ENCODE measurements around the gene RNF112. TPM values are rescaled to one million over a fixed set of nuclear protein-coding genes. Genes with fewer than 3 reads are reported as not detected.

The RNF112 gene
- polyA plus RNA-seq, 3 donors = 0.57 TPM; not detected in 2

GRCh38 chr17:19363114-19363438 is 48.0 kb upstream of the RNF112 start:
- TF ChIP-seq, protein P1, sequence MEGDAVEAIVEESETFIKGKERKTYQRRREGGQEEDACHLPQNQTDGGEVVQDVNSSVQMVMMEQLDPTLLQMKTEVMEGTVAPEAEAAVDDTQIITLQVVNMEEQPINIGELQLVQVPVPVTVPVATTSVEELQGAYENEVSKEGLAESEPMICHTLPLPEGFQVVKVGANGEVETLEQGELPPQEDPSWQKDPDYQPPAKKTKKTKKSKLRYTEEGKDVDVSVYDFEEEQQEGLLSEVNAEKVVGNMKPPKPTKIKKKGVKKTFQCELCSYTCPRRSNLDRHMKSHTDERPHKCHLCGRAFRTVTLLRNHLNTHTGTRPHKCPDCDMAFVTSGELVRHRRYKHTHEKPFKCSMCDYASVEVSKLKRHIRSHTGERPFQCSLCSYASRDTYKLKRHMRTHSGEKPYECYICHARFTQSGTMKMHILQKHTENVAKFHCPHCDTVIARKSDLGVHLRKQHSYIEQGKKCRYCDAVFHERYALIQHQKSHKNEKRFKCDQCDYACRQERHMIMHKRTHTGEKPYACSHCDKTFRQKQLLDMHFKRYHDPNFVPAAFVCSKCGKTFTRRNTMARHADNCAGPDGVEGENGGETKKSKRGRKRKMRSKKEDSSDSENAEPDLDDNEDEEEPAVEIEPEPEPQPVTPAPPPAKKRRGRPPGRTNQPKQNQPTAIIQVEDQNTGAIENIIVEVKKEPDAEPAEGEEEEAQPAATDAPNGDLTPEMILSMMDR (IDR thresholded peaks at IDR 0.05) = peak; percentile 55
- Histone ChIP-seq H3K27me3 (ENCODE audit: control insufficient read depth in 2 of 2, insufficient read depth in 2 of 2, low read length in 2 of 2) (peaks cover 0 to 31% of the 10 kb centered on the region in 2 donors), H3K4me3 (replicated peaks in 1 of 3; ENCODE audit: low read depth in 2 of 3, low read length in 3 of 3) (peak overlapping the region in 2 of 3 experiments; percentile 71 to 77), H3K27ac (ENCODE audit: low read depth in 1 of 2, low read length in 2 of 2) (no peak overlapping the region), H3K4me1 (ENCODE audit: control insufficient read depth in 1 of 2, insufficient read depth in 2 of 2, low read length in 2 of 2) (peaks cover 11 to 17% of the 10 kb centered on the region in 2 donors), H3K9me3 (replicated peaks in 1 of 2; ENCODE audit: control insufficient read depth in 1 of 2, insufficient read depth in 1 of 2, low read length in 2 of 2) (no peaks in the 10 kb centered on the region), H3K9ac (ENCODE audit: insufficient read depth, low read length, poor library complexity, severe bottlenecking) (peak overlapping the region; percentile 23), H3K4me2 (replicated peaks; ENCODE audit: extremely low read depth, low read length, poor library complexity, severe bottlenecking) (peak overlapping the region; percentile 77), H2AFZ (ENCODE audit: insufficient read depth, low read depth, low read length, poor library complexity, severe bottlenecking) (peak overlapping the region; percentile 89), H3K79me2 (ENCODE audit: insufficient read depth, low read length) (no peaks in the 10 kb centered on the region), H3K36me3 (replicated peaks in 1 of 2; ENCODE audit: control insufficient read depth in 1 of 2, insufficient read depth in 2 of 2, low read length in 2 of 2) (no peaks in the 10 kb centered on the region), H4K20me1 (ENCODE audit: insufficient read depth, low read length) (no peaks in the 10 kb centered on the region)
- Mint-ChIP-seq H3K9me3 (no peaks in the 10 kb centered on the region), H3K4me1 (peaks cover 17% of the 10 kb centered on the region), H3K27ac (peak overlapping the region in 3 of 7 donors; percentile 89 to 90 (median 89)), H3K36me3 (no peaks in the 10 kb centered on the region), H3K4me3 (no peak overlapping the region), H3K27me3 (ENCODE audit: low read depth in 3 of 3) (peaks cover 18 to 51% (median 40%) of the 10 kb centered on the region in 3 donors)
- 55% methylated on average over 12 of the region's 14 CpGs for WGBS (ENCODE audit: insufficient coverage)
- no peak for DNase-seq
- intact Hi-C loops (cut with micrococcal nuclease) = loop anchor here (1.0 to 10.0 kb wide), 5 partner anchors 16 to 404 kb away; partner anchors contain the start of genes ALDH3A2 (in 2 of the 2), MAPK7 (in 1 of the 2) and RNF112 (in 1 of the 2)

DNA sequence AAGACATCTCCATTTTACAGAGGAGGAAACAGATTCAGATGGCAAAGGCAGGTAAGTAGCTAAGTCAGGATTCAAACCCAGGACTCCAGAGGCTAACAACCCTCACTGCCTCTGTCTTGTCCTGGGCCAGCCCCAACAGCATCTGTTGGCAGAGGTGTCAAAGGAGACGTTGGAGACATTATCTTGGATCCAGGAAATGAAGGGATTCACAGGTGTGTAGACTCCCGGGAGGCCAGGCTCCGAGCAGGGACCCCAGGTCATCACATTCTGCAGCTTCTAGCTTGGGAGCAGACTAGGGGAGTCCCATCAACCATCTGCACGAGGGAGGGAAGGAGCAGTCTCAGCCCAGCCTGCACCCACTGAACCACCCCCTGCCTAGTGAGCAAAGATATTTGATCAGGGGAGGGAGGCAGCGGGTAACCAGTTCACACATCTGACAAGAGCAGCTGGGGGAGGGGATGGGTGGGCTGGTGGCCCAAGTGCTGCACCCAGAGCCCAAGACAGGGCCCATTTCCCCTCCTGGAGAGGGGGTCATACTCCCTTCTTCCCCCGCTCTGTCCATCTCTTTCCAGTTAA is 47.5 kb upstream of the RNF112 start:
- H3K4me2 ChIP-seq (replicated peaks; ENCODE audit: extremely low read depth, low read length, poor library complexity, severe bottlenecking) = no peak overlapping the region
- no peaks in the 10 kb centered on the region for H3K9me3 Mint-ChIP-seq
- WGBS (ENCODE audit: insufficient coverage) = 62% methylated on average over 4 of the region's 6 CpGs
- H3K27ac ChIP-seq (ENCODE audit: low read depth in 1 of 2, low read length in 2 of 2) = no peak overlapping the region
- peaks cover 16 to 22% of the 10 kb centered on the region in 2 donors for H3K4me1 ChIP-seq (ENCODE audit: control insufficient read depth in 1 of 2, insufficient read depth in 2 of 2, low read length in 2 of 2)
- no peak overlapping the region for H3K9ac ChIP-seq (ENCODE audit: insufficient read depth, low read length, poor library complexity, severe bottlenecking)
- no peaks in the 10 kb centered on the region for H4K20me1 ChIP-seq (ENCODE audit: insufficient read depth, low read length)
- H3K79me2 ChIP-seq (ENCODE audit: insufficient read depth, low read length) = no peaks in the 10 kb centered on the region
- no peaks in the 10 kb centered on the region for H3K36me3 Mint-ChIP-seq
- H3K4me1 Mint-ChIP-seq = peaks cover 22% of the 10 kb centered on the region
- H3K4me3 ChIP-seq (replicated peaks in 1 of 3; ENCODE audit: low read depth in 2 of 3, low read length in 3 of 3) = no peak overlapping the region
- no peaks in the 10 kb centered on the region for H3K9me3 ChIP-seq (replicated peaks in 1 of 2; ENCODE audit: control insufficient read depth in 1 of 2, insufficient read depth in 1 of 2, low read length in 2 of 2)
- H3K36me3 ChIP-seq (replicated peaks in 1 of 2; ENCODE audit: control insufficient read depth in 1 of 2, insufficient read depth in 2 of 2, low read length in 2 of 2) = no peaks in the 10 kb centered on the region
- no peak for DNase-seq
- TF ChIP-seq, protein P1 (IDR thresholded peaks at IDR 0.05) = no peak
- intact Hi-C loops (cut with micrococcal nuclease) = loop anchor here (1.0 to 10.0 kb wide), 5 partner anchors 15 to 404 kb away; partner anchors contain the start of genes ALDH3A2 (in 2 of the 2), MAPK7 (in 1 of the 2) and RNF112 (in 1 of the 2)
- peak overlapping the region in 1 of 7 donors; percentile 32 for H3K27ac Mint-ChIP-seq
- H3K27me3 Mint-ChIP-seq (ENCODE audit: low read depth in 3 of 3) = peaks cover 18 to 56% (median 45%) of the 10 kb centered on the region in 3 donors
- H3K27me3 ChIP-seq (ENCODE audit: control insufficient read depth in 2 of 2, insufficient read depth in 2 of 2, low read length in 2 of 2) = peaks cover 0 to 31% of the 10 kb centered on the region in 2 donors
- H3K4me3 Mint-ChIP-seq = peak overlapping the region in 1 of 2 donors; percentile 65
- H2AFZ ChIP-seq (ENCODE audit: insufficient read depth, low read depth, low read length, poor library complexity, severe bottlenecking) = no peak overlapping the region
